SU-DHL-6 (cell line): Measurements from ENCODE around the gene RAB31.

Experiments used
- H2AFZ ChIP-seq: fragments of 200-600 bp; sonication (generic); 2 replicates; pipeline ENCODE4 v1.6.1; 2014; ENCODE audit warnings: low read depth, mild to moderate bottlenecking, moderate library complexity, mixed read lengths, antibody characterized with exemption, low read length; ENCODE audit not compliant: severe bottlenecking
- H3F3A ChIP-seq: fragments of 200-600 bp; shearing (Covaris generic); 2 replicates; pipeline ENCODE4 v1.6.0; 2016; ENCODE audit warnings: antibody characterized with exemption, mild to moderate bottlenecking; ENCODE audit not compliant: insufficient read depth
- H3K27ac ChIP-seq: fragments of 200-600 bp; sonication (generic); 2 replicates; pipeline ENCODE4 v1.5.1; 2016; ENCODE audit warnings: low read depth, mild to moderate bottlenecking, low read length, moderate library complexity, mixed read lengths
- H3K27me3 ChIP-seq: fragments of 200-600 bp; sonication (generic), shearing (Covaris generic); 2 replicates; pipeline ENCODE4 v1.6.0; 2014; ENCODE audit warnings: mild to moderate bottlenecking, low read length
- H3K36me3 ChIP-seq: fragments of 200-600 bp; sonication (generic); 2 replicates; pipeline ENCODE4 v1.6.1; 2014; ENCODE audit warnings: mild to moderate bottlenecking, low read length, mixed read lengths
- H3K4me2 ChIP-seq: fragments of 300-600, 200-600 bp; shearing (Covaris generic), sonication (generic); 2 replicates; pipeline ENCODE4 v1.6.0; 2014; ENCODE audit warnings: low read length, low read depth, mild to moderate bottlenecking; ENCODE audit not compliant: poor library complexity, severe bottlenecking
- H3K4me3 ChIP-seq: fragments of 200-600 bp; sonication (generic); 2 replicates; pipeline ENCODE4 v1.5.1; 2014; ENCODE audit warnings: antibody characterized with exemption, low read length, mild to moderate bottlenecking, mixed read lengths; ENCODE audit not compliant: insufficient read depth, poor library complexity, severe bottlenecking
- H3K79me2 ChIP-seq: fragments of 200-600 bp; sonication (generic); 2 replicates; pipeline ENCODE4 v1.6.1; 2014; ENCODE audit warnings: mild to moderate bottlenecking, low read length, moderate library complexity; ENCODE audit not compliant: insufficient read depth
- H3K9ac ChIP-seq: fragments of 200-600 bp; sonication (generic); 2 replicates; pipeline ENCODE4 v1.7.0; 2014; ENCODE audit warnings: mild to moderate bottlenecking, low read length
- H3K9me2 ChIP-seq: fragments of 200-600 bp; sonication (generic); replicated peaks from 2 replicates; pipeline ENCODE4 v1.6.1; 2014; ENCODE audit warnings: low read length; ENCODE audit not compliant: insufficient read depth
- H3K9me3 ChIP-seq: fragments of 200-600 bp; sonication (generic); 2 replicates; pipeline ENCODE4 v1.6.1; 2014; ENCODE audit warnings: low read length, mixed read lengths; ENCODE audit not compliant: insufficient read depth
- H4K20me1 ChIP-seq: fragments of 200-600 bp; sonication (generic); 2 replicates; pipeline ENCODE4 v1.6.1; 2014; ENCODE audit warnings: low read depth, mild to moderate bottlenecking, antibody characterized with exemption, low read length, moderate library complexity, mixed read lengths
- EZH2phosphoT487 ChIP-seq: fragments of 200-600 bp; sonication (generic), shearing (Covaris generic); conservative IDR thresholded peaks from 2 replicates; pipeline ENCODE4 v1.6.1; 2018; ENCODE audit warnings: mild to moderate bottlenecking, antibody characterized with exemption, low read length, moderate library complexity, mixed read lengths
- TF ChIP-seq, protein P1 (sequence below): fragments of 200-600 bp; sonication (generic); IDR thresholded peaks from one replicate; pipeline ENCODE4 v1.5.1; 2017; ENCODE audit warnings: antibody characterized with exemption, mild to moderate bottlenecking, low read length, moderate library complexity; ENCODE audit not compliant: insufficient read depth, poor library complexity, severe bottlenecking

The RAB31 gene

DNA sequence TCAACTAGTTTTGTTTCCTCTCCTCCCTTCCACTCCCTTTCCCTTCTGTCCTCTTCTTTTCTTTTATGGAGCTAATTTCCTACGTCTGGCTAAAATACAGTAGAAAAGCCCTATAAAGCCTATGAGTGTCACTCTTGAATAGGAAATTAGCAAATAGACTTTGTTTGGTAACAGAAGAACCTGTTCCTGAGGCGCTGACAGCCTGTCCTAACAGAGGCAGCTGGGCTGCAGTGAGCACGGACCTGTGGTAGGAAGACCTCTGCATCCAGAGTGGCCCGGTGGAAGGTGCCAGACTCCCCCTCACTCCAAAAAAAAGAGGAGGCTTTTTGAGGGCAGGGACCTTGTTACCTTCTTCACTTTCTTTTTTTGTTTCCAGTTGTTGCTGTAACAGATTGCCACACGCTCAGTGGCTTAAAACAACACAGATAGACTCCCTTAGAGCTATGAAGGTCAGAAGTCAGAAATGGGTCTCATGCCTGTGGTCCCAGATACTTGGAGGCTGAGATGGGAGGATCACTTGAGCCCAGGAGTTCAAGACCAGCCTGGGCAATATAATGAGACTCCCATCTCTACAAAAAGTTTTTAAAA is 96.5 kb downstream of the RAB31 start:
- no peaks in the 10 kb centered on the region for H3F3A ChIP-seq
- H3K9me2 ChIP-seq = no peaks in the 10 kb centered on the region; the same call in 1 of the 2 replicates
- H2AFZ ChIP-seq = no peak overlapping the region
- no peaks in the 10 kb centered on the region for H3K36me3 ChIP-seq
- H3K4me2 ChIP-seq = no peak overlapping the region
- TF ChIP-seq, protein P1, sequence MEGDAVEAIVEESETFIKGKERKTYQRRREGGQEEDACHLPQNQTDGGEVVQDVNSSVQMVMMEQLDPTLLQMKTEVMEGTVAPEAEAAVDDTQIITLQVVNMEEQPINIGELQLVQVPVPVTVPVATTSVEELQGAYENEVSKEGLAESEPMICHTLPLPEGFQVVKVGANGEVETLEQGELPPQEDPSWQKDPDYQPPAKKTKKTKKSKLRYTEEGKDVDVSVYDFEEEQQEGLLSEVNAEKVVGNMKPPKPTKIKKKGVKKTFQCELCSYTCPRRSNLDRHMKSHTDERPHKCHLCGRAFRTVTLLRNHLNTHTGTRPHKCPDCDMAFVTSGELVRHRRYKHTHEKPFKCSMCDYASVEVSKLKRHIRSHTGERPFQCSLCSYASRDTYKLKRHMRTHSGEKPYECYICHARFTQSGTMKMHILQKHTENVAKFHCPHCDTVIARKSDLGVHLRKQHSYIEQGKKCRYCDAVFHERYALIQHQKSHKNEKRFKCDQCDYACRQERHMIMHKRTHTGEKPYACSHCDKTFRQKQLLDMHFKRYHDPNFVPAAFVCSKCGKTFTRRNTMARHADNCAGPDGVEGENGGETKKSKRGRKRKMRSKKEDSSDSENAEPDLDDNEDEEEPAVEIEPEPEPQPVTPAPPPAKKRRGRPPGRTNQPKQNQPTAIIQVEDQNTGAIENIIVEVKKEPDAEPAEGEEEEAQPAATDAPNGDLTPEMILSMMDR = no peak
- no peak for TF ChIP-seq EZH2phosphoT487
- H3K27me3 ChIP-seq = no peaks in the 10 kb centered on the region; the same call in 1 of the 2 replicates
- no peaks in the 10 kb centered on the region for H3K9me3 ChIP-seq
- no peaks in the 10 kb centered on the region for H4K20me1 ChIP-seq
- no peak overlapping the region for H3K27ac ChIP-seq
- no peak overlapping the region for H3K4me3 ChIP-seq
- H3K9ac ChIP-seq = no peak overlapping the region
- H3K79me2 ChIP-seq = no peaks in the 10 kb centered on the region

DNA sequence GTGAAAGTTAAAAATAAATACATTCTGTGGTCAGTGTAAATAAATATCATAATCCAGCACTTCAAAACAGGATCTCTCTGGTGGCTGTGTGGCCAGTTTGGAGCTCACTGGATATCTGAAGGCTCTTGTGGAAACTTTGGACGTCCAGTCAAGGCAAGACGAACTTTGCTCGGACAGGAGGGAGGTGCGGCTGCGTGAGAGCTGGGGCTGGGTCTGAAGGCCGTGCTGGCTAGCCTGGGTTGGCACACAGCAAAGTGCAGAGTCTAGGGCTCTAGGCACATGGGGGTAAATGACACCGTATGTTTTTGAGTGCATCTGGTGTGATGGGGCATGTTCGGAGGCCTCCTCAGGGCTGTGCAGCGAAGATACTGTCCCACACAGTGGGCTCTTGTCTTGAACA is 98.8 kb downstream of the RAB31 start:
- Histone ChIP-seq H3K9me2 (no peaks in the 10 kb centered on the region), H3K79me2 (no peaks in the 10 kb centered on the region), H3K27me3 (no peaks in the 10 kb centered on the region; the same call in 1 of the 2 replicates), H3K27ac (no peak overlapping the region), H2AFZ (no peak overlapping the region), H3K4me2 (no peak overlapping the region), H3K9ac (no peak overlapping the region), H3K9me3 (no peaks in the 10 kb centered on the region), H3F3A (no peaks in the 10 kb centered on the region), H3K36me3 (no peaks in the 10 kb centered on the region), H3K4me3 (no peak overlapping the region), H4K20me1 (no peaks in the 10 kb centered on the region)
- TF ChIP-seq EZH2phosphoT487 = no peak
- TF ChIP-seq, protein P1 = no peak

DNA sequence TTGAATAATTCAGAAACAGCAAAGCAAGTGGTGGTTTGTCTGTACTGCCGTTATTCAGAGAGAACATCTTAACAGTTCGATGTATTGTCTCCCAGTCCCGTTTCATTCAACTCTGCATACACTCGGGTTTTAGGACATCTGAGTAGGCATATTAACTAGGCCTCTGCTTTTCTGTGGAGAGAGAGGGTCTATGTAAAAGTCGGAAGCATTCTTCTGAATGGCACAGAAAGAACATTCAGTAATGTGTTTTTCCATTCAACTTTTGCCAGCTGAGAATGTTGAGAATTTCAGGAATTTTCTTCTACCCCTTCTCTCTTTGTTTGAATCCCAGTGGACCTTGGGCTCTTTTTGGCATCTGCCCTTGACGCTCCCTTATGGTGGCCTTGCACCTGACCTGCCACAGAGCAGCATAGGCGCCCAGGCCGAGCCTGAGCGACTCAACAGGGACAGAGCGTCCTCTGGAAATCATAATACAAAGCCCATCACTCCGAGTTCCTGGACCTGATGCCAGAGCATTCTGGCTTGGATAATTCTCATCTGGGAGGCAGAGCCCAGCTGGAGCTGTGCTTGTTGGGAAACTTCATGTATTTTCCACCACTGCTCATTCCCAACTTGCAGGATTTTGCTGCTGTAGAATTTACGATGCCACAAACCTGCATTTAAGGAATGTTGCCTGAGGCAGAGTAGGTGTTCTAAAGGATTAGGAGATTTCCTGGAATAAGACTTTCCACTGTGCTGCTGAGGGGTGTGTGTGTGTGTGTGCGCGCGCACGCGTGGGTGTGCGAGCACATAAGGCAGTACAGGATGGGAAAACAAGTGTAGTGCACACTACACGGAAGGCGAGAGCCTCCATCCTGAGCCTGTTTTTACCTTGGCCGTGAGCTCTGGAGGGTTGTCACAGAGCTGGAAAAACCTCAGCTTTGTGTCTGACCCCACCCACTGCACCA is 100.5 kb downstream of the RAB31 start:
- Histone ChIP-seq H3K27ac (no peak overlapping the region), H3K4me3 (no peak overlapping the region), H2AFZ (no peak overlapping the region), H3K9me2 (no peaks in the 10 kb centered on the region), H3K9me3 (no peaks in the 10 kb centered on the region), H3K27me3 (no peaks in the 10 kb centered on the region), H3F3A (no peaks in the 10 kb centered on the region), H3K9ac (no peak overlapping the region), H3K36me3 (no peaks in the 10 kb centered on the region), H3K79me2 (no peaks in the 10 kb centered on the region), H4K20me1 (no peaks in the 10 kb centered on the region), H3K4me2 (no peak overlapping the region)
- TF ChIP-seq, protein P1 = no peak
- no peak for TF ChIP-seq EZH2phosphoT487
